ENCODE data around the gene ELF1.

The ELF1 gene

GRCh38 chr13:40996426-40997092 is 22.6 kb downstream of the ELF1 start:
- H3K9ac ChIP-seq (ENCODE audit: low read length) = peak overlapping the region; percentile 32; the same call in 1 of the 2 replicates
- H3K9me2 ChIP-seq (replicated peaks; ENCODE audit: insufficient read depth, low read length) = no peaks in the 10 kb centered on the region
- no peak overlapping the region for H2AFZ ChIP-seq (ENCODE audit: low read depth, low read length, severe bottlenecking)
- H3K4me2 ChIP-seq (ENCODE audit: low read depth, low read length, poor library complexity, severe bottlenecking) = peak overlapping the region; percentile 99
- H3K79me2 ChIP-seq (ENCODE audit: insufficient read depth, low read length) = peaks cover 100% of the 10 kb centered on the region
- no peaks in the 10 kb centered on the region for H3K9me3 ChIP-seq (ENCODE audit: insufficient read depth, low read length)
- no peaks in the 10 kb centered on the region for H3K27me3 ChIP-seq (ENCODE audit: low read length)
- H3K36me3 ChIP-seq (ENCODE audit: low read length) = peaks cover 27% of the 10 kb centered on the region; the same call in 1 of the 2 replicates
- peak overlapping the region; percentile 98 for H3K27ac ChIP-seq (ENCODE audit: low read depth, low read length)
- H3F3A ChIP-seq (ENCODE audit: insufficient read depth) = peaks cover 89% of the 10 kb centered on the region
- no peak for TF ChIP-seq CTCF (IDR thresholded peaks at IDR 0.05; ENCODE audit: insufficient read depth, low read length, poor library complexity, severe bottlenecking)
- no peak for TF ChIP-seq EZH2phosphoT487 (conservative IDR thresholded peaks at IDR 0.05; ENCODE audit: low read length)
- H4K20me1 ChIP-seq (ENCODE audit: low read depth, low read length) = no peaks in the 10 kb centered on the region; the same call in 1 of the 2 replicates
- peak overlapping the region; percentile 12 for H3K4me3 ChIP-seq (ENCODE audit: insufficient read depth, low read length, poor library complexity, severe bottlenecking)

- no peaks in the 10 kb centered on the region for H3K27me3 ChIP-seq (ENCODE audit: low read length)
- peak overlapping the region; percentile 98 for H3K27ac ChIP-seq (ENCODE audit: low read depth, low read length)
- no peak overlapping the region for H2AFZ ChIP-seq (ENCODE audit: low read depth, low read length, severe bottlenecking)
- H3K79me2 ChIP-seq (ENCODE audit: insufficient read depth, low read length) = peaks cover 100% of the 10 kb centered on the region
- peak overlapping the region; percentile 32; the same call in 1 of the 2 replicates for H3K9ac ChIP-seq (ENCODE audit: low read length)
- no peaks in the 10 kb centered on the region; the same call in 1 of the 2 replicates for H4K20me1 ChIP-seq (ENCODE audit: low read depth, low read length)
- no peak for TF ChIP-seq EZH2phosphoT487 (conservative IDR thresholded peaks at IDR 0.05; ENCODE audit: low read length)
- TF ChIP-seq CTCF (IDR thresholded peaks at IDR 0.05; ENCODE audit: insufficient read depth, low read length, poor library complexity, severe bottlenecking) = no peak
- H3K36me3 ChIP-seq (ENCODE audit: low read length) = peaks cover 23% of the 10 kb centered on the region; the same call in 1 of the 2 replicates
- H3K4me2 ChIP-seq (ENCODE audit: low read depth, low read length, poor library complexity, severe bottlenecking) = peak overlapping the region; percentile 99
- H3K9me2 ChIP-seq (replicated peaks; ENCODE audit: insufficient read depth, low read length) = no peaks in the 10 kb centered on the region
- peaks cover 90% of the 10 kb centered on the region for H3F3A ChIP-seq (ENCODE audit: insufficient read depth)
- no peaks in the 10 kb centered on the region for H3K9me3 ChIP-seq (ENCODE audit: insufficient read depth, low read length)
- H3K4me3 ChIP-seq (ENCODE audit: insufficient read depth, low read length, poor library complexity, severe bottlenecking) = peak overlapping the region; percentile 12
These were observed 23.1 kb downstream of the ELF1 start for GRCh38 chr13:40995997-40996396.

GRCh38 chr13:40994581-40995230 is 24.4 kb downstream of the ELF1 start:
- peak overlapping the region; percentile 32 for H3K9ac ChIP-seq (ENCODE audit: low read length)
- no peaks in the 10 kb centered on the region for H3K9me3 ChIP-seq (ENCODE audit: insufficient read depth, low read length)
- TF ChIP-seq EZH2phosphoT487 (conservative IDR thresholded peaks at IDR 0.05; ENCODE audit: low read length) (no peak), CTCF (IDR thresholded peaks at IDR 0.05; ENCODE audit: insufficient read depth, low read length, poor library complexity, severe bottlenecking) (no peak)
- H3K4me3 ChIP-seq (ENCODE audit: insufficient read depth, low read length, poor library complexity, severe bottlenecking) = peak overlapping the region; percentile 17
- H3K27me3 ChIP-seq (ENCODE audit: low read length) = no peaks in the 10 kb centered on the region
- H3K9me2 ChIP-seq (replicated peaks; ENCODE audit: insufficient read depth, low read length) = no peaks in the 10 kb centered on the region
- H4K20me1 ChIP-seq (ENCODE audit: low read depth, low read length) = no peaks in the 10 kb centered on the region; the same call in 1 of the 2 replicates
- H2AFZ ChIP-seq (ENCODE audit: low read depth, low read length, severe bottlenecking) = no peak overlapping the region
- H3K27ac ChIP-seq (ENCODE audit: low read depth, low read length) = peak overlapping the region; percentile 98
- H3K4me2 ChIP-seq (ENCODE audit: low read depth, low read length, poor library complexity, severe bottlenecking) = peak overlapping the region; percentile 99
- peaks cover 100% of the 10 kb centered on the region for H3K79me2 ChIP-seq (ENCODE audit: insufficient read depth, low read length)
- peaks cover 92% of the 10 kb centered on the region for H3F3A ChIP-seq (ENCODE audit: insufficient read depth)
- peaks cover 29% of the 10 kb centered on the region; the same call in 1 of the 2 replicates for H3K36me3 ChIP-seq (ENCODE audit: low read length)

Data from SU-DHL-6 (cell line).